ENCODE measurements around the gene NOL3.

Gene NOL3

GRCh38 chr16:67142342-67142741 lies 28.0 kb upstream of the NOL3 start:
- Histone ChIP-seq H3K4me3 (no peak overlapping the region), H3K27ac (no peak overlapping the region)
- no peak for DNase-seq (ENCODE audit: low spot score)
- TF ChIP-seq, protein P1, sequence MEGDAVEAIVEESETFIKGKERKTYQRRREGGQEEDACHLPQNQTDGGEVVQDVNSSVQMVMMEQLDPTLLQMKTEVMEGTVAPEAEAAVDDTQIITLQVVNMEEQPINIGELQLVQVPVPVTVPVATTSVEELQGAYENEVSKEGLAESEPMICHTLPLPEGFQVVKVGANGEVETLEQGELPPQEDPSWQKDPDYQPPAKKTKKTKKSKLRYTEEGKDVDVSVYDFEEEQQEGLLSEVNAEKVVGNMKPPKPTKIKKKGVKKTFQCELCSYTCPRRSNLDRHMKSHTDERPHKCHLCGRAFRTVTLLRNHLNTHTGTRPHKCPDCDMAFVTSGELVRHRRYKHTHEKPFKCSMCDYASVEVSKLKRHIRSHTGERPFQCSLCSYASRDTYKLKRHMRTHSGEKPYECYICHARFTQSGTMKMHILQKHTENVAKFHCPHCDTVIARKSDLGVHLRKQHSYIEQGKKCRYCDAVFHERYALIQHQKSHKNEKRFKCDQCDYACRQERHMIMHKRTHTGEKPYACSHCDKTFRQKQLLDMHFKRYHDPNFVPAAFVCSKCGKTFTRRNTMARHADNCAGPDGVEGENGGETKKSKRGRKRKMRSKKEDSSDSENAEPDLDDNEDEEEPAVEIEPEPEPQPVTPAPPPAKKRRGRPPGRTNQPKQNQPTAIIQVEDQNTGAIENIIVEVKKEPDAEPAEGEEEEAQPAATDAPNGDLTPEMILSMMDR (IDR thresholded peaks at IDR 0.05), result no peak

- no peak for DNase-seq (ENCODE audit: low spot score)
- H3K27ac ChIP-seq, result no peak overlapping the region
Measured at GRCh38 chr16:67144943-67145342, 25.4 kb upstream of the NOL3 start.

GRCh38 chr16:67145746-67146145 lies 24.6 kb upstream of the NOL3 start:
- no peak overlapping the region for H3K27ac ChIP-seq
- DNase-seq (ENCODE audit: low spot score), result no peak
- TF ChIP-seq, protein P1 (IDR thresholded peaks at IDR 0.05), result no peak
- H3K4me3 ChIP-seq, result no peak overlapping the region

More at GRCh38 chr16:67144943-67145342, 25.4 kb upstream of the NOL3 start:
- TF ChIP-seq, protein P1 (IDR thresholded peaks at IDR 0.05), result no peak
- H3K4me3 ChIP-seq, result no peak overlapping the region

DNA sequence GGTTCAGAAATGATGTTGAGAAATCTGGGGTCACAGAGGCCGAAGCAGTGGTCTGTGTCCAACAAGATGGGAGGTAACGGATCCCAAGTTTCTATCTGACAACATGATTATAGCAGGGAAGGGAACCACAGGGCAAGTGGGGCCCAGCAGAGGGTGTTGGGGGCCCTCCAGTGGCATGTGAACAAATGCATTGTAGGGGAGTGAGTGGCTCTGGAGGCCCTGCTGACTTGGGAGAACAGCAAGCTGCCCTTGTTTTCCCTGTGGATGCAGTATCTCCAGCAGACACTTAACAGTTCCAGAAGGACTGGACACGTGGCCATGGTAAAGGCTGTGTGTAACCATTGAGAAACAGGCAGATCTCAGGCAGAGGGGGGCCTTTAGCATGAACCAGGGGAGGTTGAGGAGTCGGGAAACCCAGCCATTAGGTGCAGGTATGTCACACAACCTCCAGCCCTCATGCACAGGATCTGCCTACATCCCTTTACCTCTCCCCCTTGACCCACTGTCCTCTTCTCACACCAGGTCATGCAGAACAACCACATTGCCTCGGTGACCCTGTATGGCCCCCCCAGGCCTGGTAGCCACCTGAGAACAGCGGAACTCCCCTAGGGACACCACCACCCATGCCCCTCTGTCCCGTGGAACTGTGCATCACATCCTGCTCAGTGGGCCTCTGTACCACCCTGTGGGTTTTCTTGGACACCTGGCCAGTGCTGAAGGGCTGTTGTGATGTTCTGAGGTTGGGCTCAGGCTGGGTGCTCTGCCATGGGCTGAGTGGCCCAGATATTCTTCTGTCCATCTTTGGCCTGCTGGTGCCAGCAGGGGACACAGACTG lies 23.6 kb upstream of the NOL3 start:
- Histone ChIP-seq H3K4me3 (no peak overlapping the region), H3K27ac (no peak overlapping the region)
- no peak for DNase-seq (ENCODE audit: low spot score)
- TF ChIP-seq, protein P1 (IDR thresholded peaks at IDR 0.05), result no peak

- no peak overlapping the region for H3K4me3 ChIP-seq
- peak overlapping the region in 1 of 2 donors; percentile 6 for H3K27ac ChIP-seq
- TF ChIP-seq, protein P1 (IDR thresholded peaks at IDR 0.05), result no peak
- no peak for DNase-seq (ENCODE audit: low spot score)
Measured at GRCh38 chr16:67147437-67148140, 22.7 kb upstream of the NOL3 start.

- DNase-seq (ENCODE audit: low spot score), result no peak
- Histone ChIP-seq H3K27ac (no peak overlapping the region), H3K4me3 (no peak overlapping the region)
- TF ChIP-seq, protein P1 (IDR thresholded peaks at IDR 0.05), result no peak
Measured at GRCh38 chr16:67148221-67148620, 22.1 kb upstream of the NOL3 start.
